Smooth muscle cell (in vitro differentiated cells): Measurements from ENCODE around the gene GNAO1. TPM values are rescaled to one million over a fixed set of nuclear protein-coding genes. Genes with fewer than 3 reads are reported as not detected.

ENCODE experiments used
- DNase-seq: peaks from one replicate; lab custom pipeline; 2025; ENCODE audit not compliant: unreplicated experiment; lab: John Stamatoyannopoulos, UW
- H2AFZ ChIP-seq: fragments of 200-600 bp; sonication (generic); 2 replicates; pipeline ENCODE4 v1.6.0; 2016; ENCODE audit warnings: antibody characterized with exemption, low read depth, mild to moderate bottlenecking
- H3F3A ChIP-seq: fragments of 200-600 bp; sonication (generic); 2 replicates; pipeline ENCODE4 v1.6.0; 2017; ENCODE audit warnings: antibody characterized with exemption, low read depth
- H3K27ac ChIP-seq: fragments of 200-600 bp; sonication (generic); 2 replicates; pipeline ENCODE4 v1.5.1; 2016; ENCODE audit warnings: low read depth, mild to moderate bottlenecking
- H3K27me3 ChIP-seq: fragments of 200-600 bp; sonication (generic); 2 replicates; pipeline ENCODE4 v1.6.1; 2016; ENCODE audit warnings: low read depth, mild to moderate bottlenecking
- H3K36me3 ChIP-seq: fragments of 200-600 bp; sonication (generic); 2 replicates; pipeline ENCODE4 v1.5.1; 2016; ENCODE audit warnings: low read depth
- H3K4me1 ChIP-seq: fragments of 200-600 bp; sonication (generic); 2 replicates; pipeline ENCODE4 v1.5.1; 2016; ENCODE audit warnings: low read depth
- H3K4me2 ChIP-seq: fragments of 200-600 bp; sonication (generic); 2 replicates; pipeline ENCODE4 v1.6.0; 2016; ENCODE audit warnings: mild to moderate bottlenecking
- H3K4me3 ChIP-seq: fragments of 200-600 bp; sonication (generic); 2 replicates; pipeline ENCODE4 v1.5.1; 2016; ENCODE audit warnings: mild to moderate bottlenecking
- H3K79me2 ChIP-seq: fragments of 200-600 bp; sonication (generic); 2 replicates; pipeline ENCODE4 v1.6.0; 2016; ENCODE audit warnings: low read depth, mild to moderate bottlenecking
- H3K9ac ChIP-seq: fragments of 200-600 bp; sonication (generic); 2 replicates; pipeline ENCODE4 v1.6.0; 2016; ENCODE audit warnings: low read depth
- H3K9me3 ChIP-seq: fragments of 200-600 bp; sonication (generic); replicated peaks from 2 replicates; pipeline ENCODE4 v1.5.1; 2016; ENCODE audit warnings: low read depth
- H4K20me1 ChIP-seq: fragments of 200-600 bp; sonication (generic); 2 replicates; pipeline ENCODE4 v1.6.0; 2016; ENCODE audit warnings: low read depth
- WGBS: methylation state at CpG from one replicate; pipeline ENCODE4 v1.1.7; 2016; ENCODE audit warnings: low lambda C conversion rate; 5-methylcytosine and 5-hydroxymethylcytosine counted together
- polyA plus RNA-seq: library from polyadenylated mRNA; unstranded; fragments of >200 nt; fragmentation: Nextera tagmentation; extraction: Ambion mirVana; gene quantifications from 2 replicates; pipeline ENCODE4 v1.2.1, GENCODE V29; 2016
- total RNA-seq: library from RNA; depleted of rRNA; stranded (reverse); fragments of >200 nt; gene quantifications from 2 replicates; pipeline ENCODE4 v1.2.3, GENCODE V29; 2014
- TF ChIP-seq, protein P1 (sequence below): fragments of 200-600 bp; sonication (generic); IDR thresholded peaks from 2 replicates; pipeline ENCODE4 v1.5.1; 2017; ENCODE audit warnings: borderline replicate concordance, mild to moderate bottlenecking, antibody characterized with exemption; ENCODE audit not compliant: insufficient read depth, poor library complexity, severe bottlenecking

GNAO1 gene
- total and polyA plus RNA-seq, 2 experiments from 2014 or later = 1.7 to 3.7 TPM

DNA sequence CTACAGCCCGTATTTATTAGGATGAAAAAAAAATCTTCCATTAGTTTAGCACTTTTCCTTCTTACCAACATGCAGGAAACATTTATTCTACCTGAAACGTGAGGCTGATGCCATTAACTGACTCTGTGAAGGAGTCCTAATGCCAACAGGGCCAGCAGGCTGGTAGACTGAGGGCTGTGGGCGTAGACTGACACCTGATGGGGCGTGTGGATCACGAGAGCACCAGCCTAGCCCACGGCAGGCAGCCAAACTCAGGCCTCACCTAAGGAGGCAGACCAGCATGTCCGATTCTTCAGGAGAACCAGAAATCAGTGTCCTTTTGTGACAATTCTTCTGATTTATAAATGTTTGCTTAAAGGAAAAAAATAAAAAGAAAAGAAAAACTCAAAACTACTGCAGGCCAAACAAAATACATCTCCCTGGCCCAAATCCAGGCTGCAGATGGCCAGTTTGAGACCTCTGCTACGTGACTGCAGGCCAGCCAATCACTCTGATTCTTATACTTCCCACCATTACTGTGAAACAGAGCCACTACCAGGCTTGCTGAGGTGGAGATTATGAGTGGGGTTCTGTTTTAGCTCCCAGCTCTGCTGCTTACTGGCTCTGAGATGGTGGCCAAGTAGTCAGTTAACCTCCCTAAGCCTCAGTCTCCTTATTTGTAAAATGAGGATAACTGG lies 66.5 kb downstream of the GNAO1 start:
- DNase-seq = no peak
- no peak overlapping the region for H3K9ac ChIP-seq
- H3K9me3 ChIP-seq = no peaks in the 10 kb centered on the region
- no peak overlapping the region for H3K4me3 ChIP-seq
- no peaks in the 10 kb centered on the region for H3K27me3 ChIP-seq
- no peaks in the 10 kb centered on the region for H3K4me1 ChIP-seq
- H3K36me3 ChIP-seq = no peaks in the 10 kb centered on the region
- H3K4me2 ChIP-seq = no peak overlapping the region
- 87% methylated on average over 8 of the region's 8 CpGs for WGBS
- no peaks in the 10 kb centered on the region for H3F3A ChIP-seq
- no peaks in the 10 kb centered on the region for H4K20me1 ChIP-seq
- TF ChIP-seq, protein P1, sequence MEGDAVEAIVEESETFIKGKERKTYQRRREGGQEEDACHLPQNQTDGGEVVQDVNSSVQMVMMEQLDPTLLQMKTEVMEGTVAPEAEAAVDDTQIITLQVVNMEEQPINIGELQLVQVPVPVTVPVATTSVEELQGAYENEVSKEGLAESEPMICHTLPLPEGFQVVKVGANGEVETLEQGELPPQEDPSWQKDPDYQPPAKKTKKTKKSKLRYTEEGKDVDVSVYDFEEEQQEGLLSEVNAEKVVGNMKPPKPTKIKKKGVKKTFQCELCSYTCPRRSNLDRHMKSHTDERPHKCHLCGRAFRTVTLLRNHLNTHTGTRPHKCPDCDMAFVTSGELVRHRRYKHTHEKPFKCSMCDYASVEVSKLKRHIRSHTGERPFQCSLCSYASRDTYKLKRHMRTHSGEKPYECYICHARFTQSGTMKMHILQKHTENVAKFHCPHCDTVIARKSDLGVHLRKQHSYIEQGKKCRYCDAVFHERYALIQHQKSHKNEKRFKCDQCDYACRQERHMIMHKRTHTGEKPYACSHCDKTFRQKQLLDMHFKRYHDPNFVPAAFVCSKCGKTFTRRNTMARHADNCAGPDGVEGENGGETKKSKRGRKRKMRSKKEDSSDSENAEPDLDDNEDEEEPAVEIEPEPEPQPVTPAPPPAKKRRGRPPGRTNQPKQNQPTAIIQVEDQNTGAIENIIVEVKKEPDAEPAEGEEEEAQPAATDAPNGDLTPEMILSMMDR = no peak
- no peak overlapping the region for H2AFZ ChIP-seq
- H3K27ac ChIP-seq = no peak overlapping the region
- H3K79me2 ChIP-seq = no peaks in the 10 kb centered on the region

DNA sequence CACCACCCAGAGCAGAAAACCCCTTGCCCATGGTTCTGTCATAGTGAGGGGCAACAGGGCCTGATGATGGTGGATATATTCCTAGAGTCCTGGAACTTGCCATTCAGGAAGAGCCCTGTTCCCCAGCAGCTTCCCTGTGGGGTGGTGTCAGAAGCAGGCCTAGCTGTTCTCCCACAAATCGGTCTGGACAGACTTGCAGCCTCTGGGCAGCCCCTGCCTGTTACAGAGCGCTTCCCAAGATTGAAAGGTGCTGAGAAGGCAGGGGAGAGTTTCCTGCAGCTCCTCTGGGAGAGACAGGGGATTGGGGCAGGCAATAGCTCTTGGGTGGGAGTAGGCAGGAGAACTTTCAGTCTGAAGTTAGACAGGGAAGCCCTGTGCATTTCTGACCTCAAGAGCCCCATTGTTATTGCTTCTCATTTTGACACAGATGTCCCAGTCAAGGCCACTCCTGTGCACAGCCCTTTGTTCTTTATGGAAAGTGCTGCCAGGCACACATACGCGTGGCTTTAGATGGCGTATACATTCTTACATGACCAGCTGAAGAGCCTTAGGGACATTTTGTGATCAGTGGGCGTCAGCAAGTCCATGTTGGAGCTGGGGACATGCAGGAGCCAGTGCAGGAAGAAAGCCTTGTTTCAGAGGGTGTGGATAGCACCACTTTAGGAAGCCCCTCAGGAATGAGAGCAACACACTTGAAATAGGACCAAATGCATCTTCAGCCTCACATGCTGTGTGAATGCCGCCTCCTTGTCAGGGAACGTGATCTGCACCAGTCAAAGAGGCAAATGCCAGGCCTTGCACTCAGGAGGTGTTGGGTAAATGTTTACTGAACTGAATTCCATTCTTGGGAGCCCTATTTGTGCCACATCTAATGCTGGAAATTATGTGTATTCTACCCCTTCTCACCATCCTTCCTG lies 67.5 kb downstream of the GNAO1 start:
- no peak overlapping the region for H3K4me2 ChIP-seq
- H3K27ac ChIP-seq = no peak overlapping the region
- no peaks in the 10 kb centered on the region for H3K27me3 ChIP-seq
- no peak overlapping the region for H3K4me3 ChIP-seq
- no peaks in the 10 kb centered on the region for H3K79me2 ChIP-seq
- H3F3A ChIP-seq = no peaks in the 10 kb centered on the region
- TF ChIP-seq, protein P1 = no peak
- no peak overlapping the region for H3K9ac ChIP-seq
- no peaks in the 10 kb centered on the region for H3K4me1 ChIP-seq
- H3K36me3 ChIP-seq = no peaks in the 10 kb centered on the region
- no peak overlapping the region for H2AFZ ChIP-seq
- 95% methylated on average over 8 of the region's 8 CpGs for WGBS
- DNase-seq = no peak
- H3K9me3 ChIP-seq = no peaks in the 10 kb centered on the region
- no peaks in the 10 kb centered on the region for H4K20me1 ChIP-seq

DNA sequence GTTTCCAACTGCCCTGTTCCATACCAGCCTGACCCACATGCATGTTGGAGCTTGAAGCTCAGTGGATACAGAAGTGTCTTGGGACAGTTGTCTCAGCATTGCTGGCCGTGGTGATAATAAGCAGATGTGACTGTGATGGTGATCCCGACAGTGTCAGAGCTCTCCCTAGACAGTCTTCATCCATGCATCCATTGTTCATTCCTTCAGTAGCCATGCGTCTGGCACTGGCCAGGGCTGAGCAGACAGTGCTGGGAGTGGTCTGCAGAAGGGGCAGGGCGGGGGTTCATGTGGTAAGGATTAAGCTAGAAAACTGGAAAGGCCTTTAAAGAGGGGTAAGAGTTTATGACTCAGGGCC lies 68.1 kb downstream of the GNAO1 start:
- H2AFZ ChIP-seq = no peak overlapping the region
- no peaks in the 10 kb centered on the region for H3K36me3 ChIP-seq
- no peaks in the 10 kb centered on the region for H3F3A ChIP-seq
- H3K9me3 ChIP-seq = no peaks in the 10 kb centered on the region
- H4K20me1 ChIP-seq = no peaks in the 10 kb centered on the region
- H3K4me2 ChIP-seq = no peak overlapping the region
- H3K27me3 ChIP-seq = no peaks in the 10 kb centered on the region
- 23% methylated on average over 4 of the region's 4 CpGs for WGBS
- no peak overlapping the region for H3K9ac ChIP-seq
- H3K4me1 ChIP-seq = no peaks in the 10 kb centered on the region
- no peak overlapping the region for H3K27ac ChIP-seq
- TF ChIP-seq, protein P1 = no peak
- no peak for DNase-seq
- no peaks in the 10 kb centered on the region for H3K79me2 ChIP-seq
- no peak overlapping the region for H3K4me3 ChIP-seq
